ENCODE results near the gene FMR1NB. TPM values are rescaled to one million over a fixed set of nuclear protein-coding genes. Genes with fewer than 3 reads are reported as not detected.

FMR1NB gene
- total RNA-seq, 2 donors from 2014 or later, result not detected

- intact Hi-C loops (cut with DNase I), result no loop called here
- ATAC-seq (no peak), DNase-seq (no peak)
Observed at GRCh38 chrX:148067285-148067684, 86.1 kb downstream of the FMR1NB start.

- ATAC-seq, result no peak
- intact Hi-C loops (cut with DNase I), result no loop called here
- no peak for DNase-seq
Observed at GRCh38 chrX:148069759-148070503, 88.8 kb downstream of the FMR1NB start.

- ATAC-seq, result no peak
- intact Hi-C loops (cut with DNase I), result no loop called here
- DNase-seq, result no peak
Observed at GRCh38 chrX:148070504-148070877, 89.4 kb downstream of the FMR1NB start.

Other genes with a start within 250 kb of the FMR1NB start
- 10 to 100 TPM; 28.1 to 28.5 TPM for gene FMR1, start 69.4 kb upstream of the FMR1NB start, total RNA-seq